WTC11 (cell line): Measurements from ENCODE around the gene KIF17. TPM values are rescaled to one million over a fixed set of nuclear protein-coding genes. Genes with fewer than 3 reads are reported as not detected.

Source experiments
- AFF4 ChIP-seq: sonication (generic); formaldehyde crosslinking; IDR thresholded peaks from 2 replicates; pipeline ENCODE4 v1.8.1; 2023; ENCODE audit warnings: mild to moderate bottlenecking, missing genetic modification reagents, borderline replicate concordance
- CREM ChIP-seq: sonication (generic); formaldehyde crosslinking; IDR thresholded peaks from 2 replicates; pipeline ENCODE4 v1.8.1; 2022; ENCODE audit warnings: mild to moderate bottlenecking, missing genetic modification reagents, moderate library complexity
- CTCF ChIP-seq: fragments of 200-600 bp; IDR thresholded peaks from 2 replicates; pipeline ENCODE4 v1.8.0; 2022; ENCODE audit warnings: antibody characterized with exemption
- E2F1 ChIP-seq: sonication (generic); formaldehyde crosslinking; IDR thresholded peaks from 2 replicates; pipeline ENCODE4 v1.8.0; 2022; ENCODE audit warnings: mild to moderate bottlenecking, missing genetic modification reagents
- ETV6 ChIP-seq: sonication (generic); formaldehyde crosslinking; IDR thresholded peaks from 2 replicates; pipeline ENCODE4 v1.8.1; 2022; ENCODE audit warnings: mild to moderate bottlenecking, missing genetic modification reagents
- FOXJ3 ChIP-seq: sonication (generic); formaldehyde crosslinking; IDR thresholded peaks from 2 replicates; pipeline ENCODE4 v1.9.0; 2021; ENCODE audit warnings: missing genetic modification reagents, mild to moderate bottlenecking, borderline replicate concordance
- FOXP1 ChIP-seq: sonication (generic); formaldehyde crosslinking; IDR thresholded peaks from 2 replicates; pipeline ENCODE4 v1.8.0; 2022; ENCODE audit warnings: missing genetic modification reagents, mild to moderate bottlenecking, moderate library complexity, borderline replicate concordance
- FOXP4 ChIP-seq: sonication (generic); formaldehyde crosslinking; IDR thresholded peaks from 2 replicates; pipeline ENCODE4 v1.8.0; 2022; ENCODE audit warnings: mild to moderate bottlenecking, missing genetic modification reagents
- GABPB1 ChIP-seq: sonication (generic); formaldehyde crosslinking; IDR thresholded peaks from 2 replicates; pipeline ENCODE4 v1.8.1; 2023; ENCODE audit warnings: mild to moderate bottlenecking, missing genetic modification reagents
- NFATC4 ChIP-seq: fragments of 250-450 bp; sonication (Bioruptor Pico); IDR thresholded peaks from 2 replicates; pipeline ENCODE4 v1.9.0; 2021; ENCODE audit warnings: mild to moderate bottlenecking
- NR2C2 ChIP-seq: sonication (generic); formaldehyde crosslinking; IDR thresholded peaks from 2 replicates; pipeline ENCODE4 v1.8.0; 2022; ENCODE audit warnings: mild to moderate bottlenecking, missing genetic modification reagents
- PRRX2 ChIP-seq: fragments of 250-450 bp; sonication (Bioruptor Pico); IDR thresholded peaks from 2 replicates; pipeline ENCODE4 v1.8.0; 2021; ENCODE audit warnings: mild to moderate bottlenecking
- SP1 ChIP-seq: sonication (generic); formaldehyde crosslinking; conservative IDR thresholded peaks from 2 replicates; pipeline ENCODE4 v1.8.1; 2022; ENCODE audit warnings: missing genetic modification reagents
- USF1 ChIP-seq: sonication (generic); formaldehyde crosslinking; IDR thresholded peaks from 2 replicates; pipeline ENCODE4 v1.8.0; 2022; ENCODE audit warnings: mild to moderate bottlenecking, missing genetic modification reagents
- ZBTB43 ChIP-seq: sonication (generic); formaldehyde crosslinking; IDR thresholded peaks from 2 replicates; pipeline ENCODE4 v1.8.1; 2023; ENCODE audit warnings: mild to moderate bottlenecking, missing genetic modification reagents
- ZNF121 ChIP-seq: sonication (generic); formaldehyde crosslinking; IDR thresholded peaks from 2 replicates; pipeline ENCODE4 v1.8.0; 2023; ENCODE audit warnings: missing genetic modification reagents
- ZNF219 ChIP-seq: sonication (generic); formaldehyde crosslinking; IDR thresholded peaks from 2 replicates; pipeline ENCODE4 v1.8.0; 2023; ENCODE audit warnings: missing genetic modification reagents, mild to moderate bottlenecking, borderline replicate concordance
- ZNF423 ChIP-seq: fragments of 250-450 bp; sonication (Bioruptor Pico); IDR thresholded peaks from 2 replicates; pipeline ENCODE4 v2.1.2; 2022; ENCODE audit warnings: mild to moderate bottlenecking, moderate library complexity
- ZNF425 ChIP-seq: fragments of 250-450 bp; sonication (Bioruptor Pico); conservative IDR thresholded peaks from 2 replicates; pipeline ENCODE4 v1.9.0; 2021; ENCODE audit warnings: mild to moderate bottlenecking
- ZNF671 ChIP-seq: fragments of 250-450 bp; sonication (Bioruptor Pico); IDR thresholded peaks from 2 replicates; pipeline ENCODE4 v1.8.0; 2021; ENCODE audit warnings: mild to moderate bottlenecking
- ZSCAN18 ChIP-seq: fragments of 250-450 bp; sonication (Bioruptor Pico); IDR thresholded peaks from 2 replicates; pipeline ENCODE4 v2.1.2; 2022; ENCODE audit warnings: mild to moderate bottlenecking, moderate library complexity
- total RNA-seq: library from RNA; stranded (reverse); gene quantifications from 3 replicates; pipeline ENCODE4 v1.2.3, GENCODE V29; 2021
- TF ChIP-seq, protein P1 (sequence below): sonication (generic); formaldehyde crosslinking; IDR thresholded peaks from 2 replicates; pipeline ENCODE4 v1.8.1; 2022; ENCODE audit warnings: low read depth, mild to moderate bottlenecking, moderate library complexity, missing genetic modification reagents, borderline replicate concordance

Gene KIF17
- total RNA-seq, 1 experiment from 2014 or later, result 8.1 TPM

DNA sequence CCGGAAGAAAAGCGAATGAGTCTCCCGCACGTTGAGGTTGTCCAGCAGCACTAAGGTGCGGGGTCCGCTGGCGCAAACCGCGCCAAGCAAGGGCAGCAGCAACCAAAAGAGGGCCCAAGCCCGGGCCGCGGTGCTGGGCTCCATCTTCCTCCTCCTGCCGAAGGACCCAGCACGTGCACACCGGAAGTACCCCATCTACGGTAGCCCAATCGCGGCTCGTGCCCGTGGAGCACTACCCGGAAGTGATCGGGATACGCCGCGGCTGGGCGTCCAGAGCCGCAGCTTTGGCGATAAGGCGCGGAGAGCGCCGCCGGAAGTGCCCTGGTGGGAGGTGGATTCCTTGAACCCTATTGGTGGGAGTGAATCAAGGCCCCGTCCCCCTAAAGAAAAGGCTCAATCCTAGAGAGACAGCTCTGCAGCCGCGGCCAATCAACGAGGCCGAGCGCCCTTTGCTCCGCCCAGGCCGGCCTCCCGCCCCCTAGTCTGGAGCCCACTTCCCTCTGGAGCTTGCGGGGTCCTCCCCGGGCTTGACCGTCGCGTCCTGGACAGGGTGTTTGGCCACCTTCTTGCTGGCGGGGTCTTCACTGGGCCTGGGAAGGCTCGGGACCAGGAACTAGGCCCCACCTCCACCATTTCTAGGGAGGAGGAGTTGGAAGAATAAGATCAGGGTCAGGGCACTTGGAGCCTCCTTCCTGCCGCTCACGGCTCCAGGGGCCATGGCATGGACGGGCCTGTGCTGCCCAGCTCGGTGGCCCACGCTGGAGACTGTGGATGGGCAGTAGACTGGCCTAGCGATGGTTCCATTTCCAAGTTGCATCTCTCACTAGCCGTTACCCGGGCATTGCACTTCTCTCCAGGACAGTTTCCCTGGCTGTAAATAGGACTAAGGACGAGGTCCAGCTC is 56.3 kb downstream of the KIF17 start, which contains the start of gene DDOST (continued):
- no peak for TF ChIP-seq AFF4 (CRISPR knock-in tag)
- TF ChIP-seq SP1, result peak; percentile 96
- TF ChIP-seq ZNF219, result no peak
- TF ChIP-seq ZSCAN18 (CRISPR knock-in tag), result no peak
- TF ChIP-seq PRRX2 (CRISPR knock-in tag), result no peak
- no peak for TF ChIP-seq CTCF
- no peak for TF ChIP-seq FOXP4 (CRISPR knock-in tag)
- peak; percentile 70 for TF ChIP-seq ETV6 (CRISPR knock-in tag)
- no peak for TF ChIP-seq USF1
- peak; percentile 71; the same call in 1 of the 2 replicates for TF ChIP-seq ZNF121 (CRISPR knock-in tag)
- TF ChIP-seq GABPB1, result peak; percentile 83
- no peak; the same call in 1 of the 2 replicates for TF ChIP-seq ZBTB43 (CRISPR knock-in tag)
- no peak for TF ChIP-seq ZNF671 (CRISPR knock-in tag)
- TF ChIP-seq E2F1 (CRISPR knock-in tag), result no peak
- no peak for TF ChIP-seq FOXJ3 (CRISPR knock-in tag)
- peak; percentile 18; the same call in 1 of the 2 replicates for TF ChIP-seq CREM (CRISPR knock-in tag)
- TF ChIP-seq FOXP1 (CRISPR knock-in tag), result no peak
- TF ChIP-seq NFATC4 (CRISPR knock-in tag), result no peak
- TF ChIP-seq ZNF425, result no peak
- TF ChIP-seq, protein P1, sequence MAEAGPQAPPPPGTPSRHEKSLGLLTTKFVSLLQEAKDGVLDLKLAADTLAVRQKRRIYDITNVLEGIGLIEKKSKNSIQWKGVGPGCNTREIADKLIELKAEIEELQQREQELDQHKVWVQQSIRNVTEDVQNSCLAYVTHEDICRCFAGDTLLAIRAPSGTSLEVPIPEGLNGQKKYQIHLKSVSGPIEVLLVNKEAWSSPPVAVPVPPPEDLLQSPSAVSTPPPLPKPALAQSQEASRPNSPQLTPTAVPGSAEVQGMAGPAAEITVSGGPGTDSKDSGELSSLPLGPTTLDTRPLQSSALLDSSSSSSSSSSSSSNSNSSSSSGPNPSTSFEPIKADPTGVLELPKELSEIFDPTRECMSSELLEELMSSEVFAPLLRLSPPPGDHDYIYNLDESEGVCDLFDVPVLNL, result no peak
- TF ChIP-seq NR2C2, result peak; percentile 92
- no peak for TF ChIP-seq ZNF423 (CRISPR knock-in tag)
